Epithelial cell of esophagus (primary cell): ENCODE measurements around the gene RNF223.
A peak's percentile ranks its signal among the peaks of the same experiment; 100 is the strongest.
"Not testable (repeated sequence)": the region's sequence is repeated elsewhere in the genome, so short reads cannot be mapped to it uniquely, and the experiment has no call there.

Source experiments
- DNase-seq: peaks from one replicate; pipeline ENCODE4 v3.0.0; 2010; ENCODE audit warnings: low read depth
- H3K4me3 ChIP-seq: 2 replicates; pipeline ENCODE4 v1.5.1; 2011; ENCODE audit warnings: mild to moderate bottlenecking, low read length, control low read depth
- CTCF ChIP-seq: IDR thresholded peaks from 2 replicates; pipeline ENCODE4 v1.5.1; 2011; ENCODE audit warnings: low read depth, mild to moderate bottlenecking, low read length, control low read depth, inconsistent platforms; ENCODE audit not compliant: insufficient read depth; ENCODE audit errors: missing control alignments

Gene RNF223

GRCh38 chr1:1031659-1032235 is 42.4 kb downstream of the RNF223 start:
- no peak for TF ChIP-seq CTCF
- no peak overlapping the region for H3K4me3 ChIP-seq

GRCh38 chr1:1030867-1031658 is 43.0 kb downstream of the RNF223 start:
- DNase-seq, H3K4me3 ChIP-seq: not testable (repeated sequence)

More at GRCh38 chr1:1031659-1032235, 42.4 kb downstream of the RNF223 start:
- no peak for DNase-seq

DNA sequence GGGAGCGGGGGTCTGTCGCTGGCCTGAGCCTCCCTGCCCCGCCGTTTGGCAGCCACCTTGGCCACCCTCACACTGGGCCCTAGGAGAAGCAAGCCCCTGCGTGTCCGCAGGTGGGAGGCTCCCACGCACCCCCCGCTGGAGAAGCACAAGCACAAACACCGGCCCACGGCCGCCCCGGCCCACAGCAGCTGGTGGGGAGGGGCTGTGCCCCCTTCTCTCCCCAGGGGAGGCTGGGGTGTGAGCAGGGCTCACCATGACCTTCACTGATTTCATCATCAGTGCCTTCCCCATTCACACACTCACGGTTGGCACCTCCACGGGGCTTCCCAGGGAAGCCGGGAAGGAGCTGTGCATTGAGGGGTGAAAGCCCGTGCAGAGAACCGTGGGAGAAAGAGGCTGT is 46.3 kb downstream of the RNF223 start:
- DNase-seq = no peak
- TF ChIP-seq CTCF = no peak
- no peak overlapping the region for H3K4me3 ChIP-seq

DNA sequence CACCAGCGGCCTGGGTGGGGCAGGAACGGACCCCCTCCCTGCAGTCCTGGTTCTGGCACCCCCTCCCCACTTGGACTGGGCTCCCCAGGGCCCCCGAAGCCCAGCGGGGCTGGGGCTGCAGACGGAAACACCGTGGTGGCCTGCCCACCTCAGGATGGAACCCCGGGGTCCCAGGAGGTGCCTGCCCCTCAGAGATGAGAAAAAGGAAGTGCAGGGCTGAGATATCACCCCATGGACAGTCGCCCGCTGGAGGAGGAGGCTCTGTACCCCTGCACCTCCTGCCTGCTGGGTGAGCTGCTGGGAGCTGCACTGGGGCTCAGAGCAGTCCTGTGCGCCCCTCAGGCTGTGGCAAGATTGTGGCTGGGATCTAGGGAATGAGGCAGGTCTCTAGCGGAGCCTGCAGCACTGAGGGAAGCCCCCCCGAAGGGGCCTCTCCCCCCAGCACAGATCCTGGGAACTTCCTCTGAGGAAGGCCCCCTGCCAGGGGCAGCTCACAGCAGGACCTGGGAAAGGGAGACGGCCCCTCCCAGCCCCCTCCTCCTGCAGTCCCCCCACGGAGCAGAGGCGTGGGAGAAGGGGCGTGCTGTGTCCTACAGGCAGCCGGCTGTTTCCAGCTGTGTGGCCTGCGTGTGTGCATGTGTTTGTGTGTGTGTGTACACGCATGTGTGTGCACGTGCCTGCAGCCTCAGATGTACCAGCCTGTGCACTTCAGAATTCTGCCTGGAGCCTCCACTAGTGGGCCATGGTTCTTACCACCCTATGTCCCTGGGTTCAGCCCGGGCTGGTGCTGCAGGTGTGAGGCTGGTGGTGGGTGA is 47.3 kb downstream of the RNF223 start:
- no peak for TF ChIP-seq CTCF
- H3K4me3 ChIP-seq = no peak overlapping the region
- no peak for DNase-seq

DNA sequence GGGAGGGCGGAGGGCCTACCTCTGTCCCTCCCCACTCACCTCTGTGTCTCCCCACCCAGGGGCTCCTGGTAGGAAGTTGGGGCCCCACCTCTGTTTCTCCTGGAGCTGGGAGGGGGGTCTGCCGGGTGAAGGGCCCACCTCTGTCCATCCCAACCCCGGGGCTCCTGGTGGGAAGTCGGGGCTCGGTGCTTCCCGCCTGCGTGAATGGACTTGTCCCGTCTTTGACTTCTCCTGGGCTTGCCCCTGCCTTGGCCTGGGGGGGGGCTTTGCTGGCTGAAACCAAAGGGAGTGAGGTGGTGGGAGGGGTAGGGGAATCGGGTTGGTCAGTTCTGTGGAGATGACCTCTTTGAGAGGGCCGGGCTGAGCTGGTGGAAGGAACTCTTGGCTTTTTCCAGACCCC is 48.4 kb downstream of the RNF223 start:
- peak; percentile 42 for DNase-seq
- no peak for TF ChIP-seq CTCF
- peak overlapping the region; percentile 18 for H3K4me3 ChIP-seq

DNA sequence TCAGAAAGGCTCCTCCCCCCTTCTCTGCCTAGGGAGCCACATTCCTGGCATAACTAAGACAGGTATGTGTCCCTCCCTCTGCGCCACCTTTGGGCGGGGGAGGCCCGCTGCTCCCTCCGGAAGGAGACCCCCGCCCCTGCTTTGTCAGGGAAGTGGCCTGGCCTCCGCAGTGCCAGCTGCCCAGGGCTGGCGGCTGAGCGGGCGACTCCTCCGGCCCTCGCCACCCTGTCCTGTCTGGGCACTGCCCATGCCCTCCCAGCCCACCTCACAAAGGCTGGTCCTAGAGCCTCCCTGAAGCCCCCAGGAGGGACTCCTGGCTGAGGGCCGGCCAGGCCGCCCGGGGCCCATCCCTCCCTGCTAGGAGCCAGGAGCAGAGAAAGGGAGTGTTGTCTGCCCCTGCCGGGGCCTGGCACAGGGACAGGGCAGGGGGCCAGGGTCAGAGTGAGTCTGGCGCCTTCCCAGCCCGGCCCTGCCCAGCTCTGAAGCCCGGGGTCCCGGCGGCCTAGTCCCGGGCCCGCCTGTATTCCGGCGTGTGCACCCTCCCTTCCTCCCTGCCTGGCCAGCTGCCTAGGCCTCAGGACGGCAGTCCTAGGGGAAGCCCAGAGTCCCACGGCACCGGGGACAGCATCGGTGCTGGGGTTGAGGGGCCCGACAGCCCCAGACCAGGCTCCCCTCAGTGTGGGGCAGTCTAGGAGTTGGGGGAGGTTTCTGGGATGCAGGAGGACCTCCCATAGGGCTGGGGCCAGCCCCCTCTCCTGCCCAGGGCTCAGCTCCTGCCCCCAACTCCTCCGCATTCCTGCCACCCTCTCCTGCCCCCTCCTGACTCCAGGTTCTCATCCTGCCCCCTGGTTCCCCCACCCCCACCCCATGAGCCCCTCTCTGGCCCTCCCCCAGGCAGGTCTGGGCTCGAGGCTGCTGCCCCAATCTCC is 49.1 kb downstream of the RNF223 start:
- peak overlapping the region; percentile 43 for H3K4me3 ChIP-seq
- no peak for TF ChIP-seq CTCF
- DNase-seq = peak; percentile 87
